Mammary epithelial cell (primary cell): ENCODE results near the gene LRP1.

Source experiments
- EZH2 ChIP-seq: IDR thresholded peaks from 2 replicates; pipeline ENCODE4 v1.6.1; 2012; ENCODE audit warnings: low read length, inconsistent platforms, borderline replicate concordance
- TF ChIP-seq, protein P1 (sequence below), 2 donors: IDR thresholded peaks in 1 of 2; conservative IDR thresholded peaks in 1 of 2; 2 replicates each; pipeline ENCODE4 v1.5.1; 2011 to 2012; ENCODE audit warnings: inconsistent platforms in 2 of 2, low read length in 2 of 2, mild to moderate bottlenecking in 2 of 2, control low read depth in 1 of 2, low read depth in 1 of 2; ENCODE audit not compliant: insufficient read depth in 1 of 2; ENCODE audit errors: extremely low read depth in 1 of 2

DNA sequence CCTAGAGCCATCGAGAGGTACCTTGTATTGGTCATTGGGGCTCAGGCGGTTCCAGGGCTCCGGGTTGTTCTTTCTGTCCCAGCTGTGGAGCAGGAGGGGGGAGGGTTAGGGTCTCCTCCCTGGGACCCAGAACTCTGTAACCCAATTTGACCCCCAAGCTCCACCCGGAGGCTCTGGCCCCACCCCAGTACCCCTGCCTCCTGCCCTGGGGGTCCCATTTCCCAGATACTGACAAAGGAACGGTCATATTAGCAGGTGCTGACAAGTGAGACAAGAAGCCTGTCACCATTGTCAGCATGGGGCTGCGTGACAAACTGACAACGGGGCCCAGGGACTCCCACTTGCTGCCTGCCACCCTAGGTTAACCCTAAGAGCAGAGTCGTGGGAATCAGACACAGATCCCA, 107.4 kb downstream of the LRP1 start:
- TF ChIP-seq, protein P1, sequence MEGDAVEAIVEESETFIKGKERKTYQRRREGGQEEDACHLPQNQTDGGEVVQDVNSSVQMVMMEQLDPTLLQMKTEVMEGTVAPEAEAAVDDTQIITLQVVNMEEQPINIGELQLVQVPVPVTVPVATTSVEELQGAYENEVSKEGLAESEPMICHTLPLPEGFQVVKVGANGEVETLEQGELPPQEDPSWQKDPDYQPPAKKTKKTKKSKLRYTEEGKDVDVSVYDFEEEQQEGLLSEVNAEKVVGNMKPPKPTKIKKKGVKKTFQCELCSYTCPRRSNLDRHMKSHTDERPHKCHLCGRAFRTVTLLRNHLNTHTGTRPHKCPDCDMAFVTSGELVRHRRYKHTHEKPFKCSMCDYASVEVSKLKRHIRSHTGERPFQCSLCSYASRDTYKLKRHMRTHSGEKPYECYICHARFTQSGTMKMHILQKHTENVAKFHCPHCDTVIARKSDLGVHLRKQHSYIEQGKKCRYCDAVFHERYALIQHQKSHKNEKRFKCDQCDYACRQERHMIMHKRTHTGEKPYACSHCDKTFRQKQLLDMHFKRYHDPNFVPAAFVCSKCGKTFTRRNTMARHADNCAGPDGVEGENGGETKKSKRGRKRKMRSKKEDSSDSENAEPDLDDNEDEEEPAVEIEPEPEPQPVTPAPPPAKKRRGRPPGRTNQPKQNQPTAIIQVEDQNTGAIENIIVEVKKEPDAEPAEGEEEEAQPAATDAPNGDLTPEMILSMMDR (conservative IDR thresholded peaks at IDR 0.05 in 1 of 2, IDR thresholded peaks at IDR 0.05 in 1 of 2; ENCODE audit: extremely low read depth in 1 of 2, insufficient read depth in 1 of 2, low read depth in 1 of 2, low read length in 2 of 2) = no peak
- no peak for TF ChIP-seq EZH2
